ENCODE data around the gene WBP2.

Gene WBP2

GRCh38 chr17:75855310-75856061, at the start of gene WBP2:
Gene WBP2, minus strand, starts transcription at chr17:75855335. Its CDS starts 38 bp downstream, at chr17:75855297.
- peak; percentile 100 for DNase-seq (ENCODE audit: low read depth)

- no peak for DNase-seq (ENCODE audit: low read depth)
Measured at GRCh38 chr17:75902406-75902805, 47.3 kb upstream of the WBP2 start.

GRCh38 chr17:75901727-75902126, 46.6 kb upstream of the WBP2 start:
- DNase-seq (ENCODE audit: low read depth) = no peak

- no peak for DNase-seq (ENCODE audit: low read depth)
Measured at GRCh38 chr17:75900691-75901533, 45.8 kb upstream of the WBP2 start.

GRCh38 chr17:75899767-75900468, 44.8 kb upstream of the WBP2 start:
- DNase-seq (ENCODE audit: low read depth) = no peak

- no peak for DNase-seq (ENCODE audit: low read depth)
Measured at GRCh38 chr17:75899353-75899752, 44.2 kb upstream of the WBP2 start.

- DNase-seq (ENCODE audit: low read depth) = no peak
Measured at GRCh38 chr17:75898791-75899190, 43.7 kb upstream of the WBP2 start.

- DNase-seq (ENCODE audit: low read depth) = no peak
Measured at GRCh38 chr17:75898065-75898464, 42.9 kb upstream of the WBP2 start.

GRCh38 chr17:75897160-75898019, 42.3 kb upstream of the WBP2 start:
- DNase-seq (ENCODE audit: low read depth) = no peak

GRCh38 chr17:75896415-75897159, 41.5 kb upstream of the WBP2 start, which contains the start of gene TRIM65:
Gene TRIM65, minus strand, starts transcription at chr17:75896951. Its CDS starts 14 bp downstream, at chr17:75896937.
- peak; percentile 82 for DNase-seq (ENCODE audit: low read depth)

- DNase-seq (ENCODE audit: low read depth) = peak; percentile 43
Measured at GRCh38 chr17:75895370-75896155, 40.4 kb upstream of the WBP2 start.

- peak; percentile 56 for DNase-seq (ENCODE audit: low read depth)
Measured at GRCh38 chr17:75894049-75894733, 39.1 kb upstream of the WBP2 start.

- no peak for DNase-seq (ENCODE audit: low read depth)
Measured at GRCh38 chr17:75893305-75894048, 38.3 kb upstream of the WBP2 start.

- no peak for DNase-seq (ENCODE audit: low read depth)
Measured at GRCh38 chr17:75892556-75893224, 37.6 kb upstream of the WBP2 start.

- DNase-seq (ENCODE audit: low read depth) = no peak
Measured at GRCh38 chr17:75891605-75892555, 36.7 kb upstream of the WBP2 start.

- no peak for DNase-seq (ENCODE audit: low read depth)
Measured at GRCh38 chr17:75891022-75891604, 36.0 kb upstream of the WBP2 start.

All from EH (cell line).